ENCODE results near the gene FRMD1. TPM values are rescaled to one million over a fixed set of nuclear protein-coding genes. Genes with fewer than 3 reads are reported as not detected.

The FRMD1 gene
- total RNA-seq, 4 donors from 2014 or later, result 1.0 TPM; not detected in 3

DNA sequence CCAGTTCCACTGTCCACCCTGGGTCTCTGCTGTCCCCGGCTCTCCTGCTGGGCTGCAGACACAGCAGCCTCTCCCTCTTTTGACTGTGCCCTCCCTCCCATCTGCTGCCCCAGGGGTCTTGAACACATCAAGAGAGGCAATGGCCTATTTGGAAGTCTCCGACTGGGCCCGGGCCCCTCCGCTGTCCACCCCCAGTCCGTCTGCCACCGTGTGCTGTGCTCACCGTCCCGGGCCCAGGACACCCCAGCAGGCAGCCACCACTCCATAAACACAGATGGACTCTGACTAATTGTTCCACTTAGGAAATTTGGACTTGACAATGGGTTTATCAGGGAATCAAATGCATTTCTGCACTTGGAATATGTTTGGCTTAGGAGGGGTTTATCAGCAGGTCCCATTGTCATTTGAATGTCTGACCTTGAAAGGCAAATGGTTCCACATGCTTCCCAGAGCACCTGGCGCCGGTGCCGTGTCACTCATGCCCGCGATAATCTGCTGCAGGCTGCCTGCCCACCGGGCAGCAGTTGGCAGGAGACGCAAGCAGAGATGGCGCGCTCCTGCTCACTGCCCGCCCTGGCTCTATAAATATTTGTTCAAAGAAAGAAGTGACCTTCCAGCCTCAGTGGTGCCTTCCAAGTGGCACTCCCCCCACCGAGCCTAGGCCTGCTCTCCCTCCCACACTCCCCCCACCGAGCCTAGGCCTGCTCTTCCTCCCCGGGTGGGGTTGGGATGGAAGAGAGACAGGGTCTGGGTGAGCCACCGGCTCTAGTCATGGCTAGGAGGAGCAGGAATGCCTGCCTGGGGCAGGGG is 18.8 kb upstream of the FRMD1 start:
- peaks cover 0 to 8% of the 10 kb centered on the region in 2 donors for H3K27me3 ChIP-seq
- no peak for DNase-seq

GRCh38 chr6:168097221-168097620 is 18.2 kb upstream of the FRMD1 start:
- H3K27ac ChIP-seq, result no peak overlapping the region
- H3K4me1 ChIP-seq, result peaks cover 0 to 9% of the 10 kb centered on the region in 2 donors
- H3K9me3 ChIP-seq, result no peaks in the 10 kb centered on the region
- peaks cover 0 to 8% of the 10 kb centered on the region in 2 donors for H3K27me3 ChIP-seq
- H3K36me3 ChIP-seq, result no peaks in the 10 kb centered on the region
- DNase-seq, result no peak
- TF ChIP-seq POLR2A (IDR thresholded peaks at IDR 0.05), result no peak
- intact Hi-C loops (cut with DNase I; ENCODE audit: low total_unique reads), result no loop called here
- no peak overlapping the region for H3K4me3 ChIP-seq

More for the DNA sequence above, 18.8 kb upstream of the FRMD1 start:
- Histone ChIP-seq H3K4me1 (peaks cover 0 to 9% of the 10 kb centered on the region in 2 donors), H3K4me3 (no peak overlapping the region), H3K9me3 (no peaks in the 10 kb centered on the region), H3K36me3 (no peaks in the 10 kb centered on the region), H3K27ac (no peak overlapping the region)
- intact Hi-C loops (cut with DNase I; ENCODE audit: low total_unique reads), result no loop called here
- TF ChIP-seq POLR2A (IDR thresholded peaks at IDR 0.05) (no peak), CTCF (IDR thresholded peaks at IDR 0.05) (no peak)

DNA sequence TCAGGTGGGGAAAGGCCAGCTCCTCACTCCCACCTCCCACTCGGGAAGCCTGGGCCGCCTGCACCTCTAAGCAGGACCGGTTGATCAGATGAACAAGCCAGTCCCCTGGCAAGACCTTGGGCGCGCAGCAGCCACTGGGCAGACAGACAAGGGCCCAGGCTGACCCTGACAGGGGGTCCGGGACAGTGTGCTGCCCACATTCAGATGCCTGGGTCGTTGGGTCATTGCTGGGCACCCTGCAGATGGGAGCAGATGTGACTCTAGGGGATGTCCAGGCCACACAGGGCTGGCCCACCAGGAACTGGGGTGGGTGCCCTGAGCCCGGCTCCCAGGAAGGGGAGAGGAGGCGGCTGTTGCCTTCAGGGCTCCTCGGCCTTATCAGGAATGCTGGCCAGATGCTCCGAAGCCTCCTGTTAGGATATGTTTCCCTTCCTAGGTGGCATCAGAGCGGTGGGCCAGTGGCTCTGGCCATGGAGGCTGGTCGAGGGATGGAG is 17.3 kb upstream of the FRMD1 start:
- TF ChIP-seq CTCF (IDR thresholded peaks at IDR 0.05) (no peak), POLR2A (IDR thresholded peaks at IDR 0.05) (no peak)
- Histone ChIP-seq H3K27ac (no peak overlapping the region), H3K4me3 (no peak overlapping the region), H3K4me1 (peaks cover 0 to 4% of the 10 kb centered on the region in 2 donors), H3K27me3 (peaks cover 0 to 8% of the 10 kb centered on the region in 2 donors), H3K36me3 (no peaks in the 10 kb centered on the region), H3K9me3 (no peaks in the 10 kb centered on the region)
- intact Hi-C loops (cut with DNase I; ENCODE audit: low total_unique reads), result no loop called here
- DNase-seq, result no peak

GRCh38 chr6:168095716-168096250 is 16.8 kb upstream of the FRMD1 start:
- no peaks in the 10 kb centered on the region for H3K9me3 ChIP-seq
- no peaks in the 10 kb centered on the region for H3K36me3 ChIP-seq
- no peak overlapping the region for H3K27ac ChIP-seq
- no peak overlapping the region for H3K4me3 ChIP-seq
- intact Hi-C loops (cut with DNase I; ENCODE audit: low total_unique reads), result no loop called here
- H3K27me3 ChIP-seq, result peaks cover 0 to 8% of the 10 kb centered on the region in 2 donors
- TF ChIP-seq POLR2A (IDR thresholded peaks at IDR 0.05) (no peak), CTCF (IDR thresholded peaks at IDR 0.05) (no peak)
- no peaks in the 10 kb centered on the region for H3K4me1 ChIP-seq
- no peak for DNase-seq

GRCh38 chr6:168095171-168095691 is 16.2 kb upstream of the FRMD1 start:
- no peaks in the 10 kb centered on the region for H3K4me1 ChIP-seq
- no peak for DNase-seq
- H3K27ac ChIP-seq, result no peak overlapping the region
- intact Hi-C loops (cut with DNase I; ENCODE audit: low total_unique reads), result no loop called here
- no peak overlapping the region for H3K4me3 ChIP-seq
- H3K9me3 ChIP-seq, result no peaks in the 10 kb centered on the region
- peaks cover 0 to 3% of the 10 kb centered on the region in 2 donors for H3K27me3 ChIP-seq
- H3K36me3 ChIP-seq, result no peaks in the 10 kb centered on the region
- TF ChIP-seq CTCF (IDR thresholded peaks at IDR 0.05) (no peak), POLR2A (IDR thresholded peaks at IDR 0.05) (no peak)
